Activated T-helper 2 cell treated with anti-CD3 and anti-CD28 coated beads, Interferon-gamma antibody, Interleukin-2, Interleukin-4, amounts not matched to agents 10 μg/mL and 5 μg/mL and 100 μg/mL, durations not matched to agents 14 hours and 24 hours and 36 hours (primary cell): ENCODE results near the gene PEAK1. TPM values are rescaled to one million over a fixed set of nuclear protein-coding genes. Genes with fewer than 3 reads are reported as not detected.

Experiments used
- DNase-seq: peaks from one replicate; pipeline ENCODE4 v3.0.0; 2021; ENCODE audit warnings: low spot score
- H3K27ac Mint-ChIP-seq: one replicate; pipeline ENCODE4 v1.8.0; 2021; ENCODE audit warnings: mixed read lengths
- H3K27me3 Mint-ChIP-seq: one replicate; pipeline ENCODE4 v1.8.0; 2021; ENCODE audit warnings: low read depth, mixed read lengths
- H3K36me3 Mint-ChIP-seq: one replicate; pipeline ENCODE4 v1.8.0; 2021; ENCODE audit warnings: low read depth, mixed read lengths
- H3K4me1 Mint-ChIP-seq: one replicate; pipeline ENCODE4 v1.8.0; 2021; ENCODE audit warnings: low read depth, mixed read lengths
- H3K4me3 Mint-ChIP-seq: one replicate; pipeline ENCODE4 v1.8.0; 2021; ENCODE audit warnings: low read depth, mild to moderate bottlenecking, moderate library complexity, mixed read lengths
- H3K9me3 Mint-ChIP-seq: one replicate; pipeline ENCODE4 v1.8.0; 2021; ENCODE audit warnings: mixed read lengths
- intact Hi-C: fragments of 100-400 bp; cut with micrococcal nuclease; formaldehyde crosslinking; loops from one replicate; pipeline ENCODE4 v1.15.1; 2023
- total RNA-seq: library from RNA; stranded (reverse); gene quantifications from 2 replicates; pipeline ENCODE4 v1.2.3, GENCODE V29; 2022

PEAK1 gene
- total RNA-seq, 1 donor from 2014 or later = 26.0 TPM

DNA sequence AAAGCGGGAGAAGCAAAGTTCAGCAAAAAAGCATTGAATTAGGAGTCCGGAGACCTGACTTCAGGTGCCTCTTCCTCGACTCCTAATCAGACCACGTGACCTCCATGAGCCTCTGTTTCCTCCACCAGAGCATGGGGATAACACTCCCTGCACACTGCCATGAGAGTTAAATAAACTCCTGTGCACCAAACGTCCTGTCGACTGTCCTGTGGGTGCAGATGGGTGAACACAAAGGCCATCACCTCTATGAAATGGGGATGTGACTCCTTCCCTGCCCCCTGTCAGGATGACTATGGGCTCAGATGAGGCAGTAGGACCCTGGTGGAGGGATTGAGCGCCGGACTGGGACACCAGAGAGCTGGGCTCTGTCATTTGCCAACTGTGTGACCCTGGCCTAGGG, 335.5 kb downstream of the PEAK1 start:
- no peaks in the 10 kb centered on the region for H3K9me3 Mint-ChIP-seq
- no peaks in the 10 kb centered on the region for H3K36me3 Mint-ChIP-seq
- H3K27ac Mint-ChIP-seq = no peak overlapping the region
- no peak for DNase-seq
- H3K27me3 Mint-ChIP-seq = no peaks in the 10 kb centered on the region
- intact Hi-C loops = no loop called here
- H3K4me1 Mint-ChIP-seq = peaks cover 19% of the 10 kb centered on the region
- no peak overlapping the region for H3K4me3 Mint-ChIP-seq

- intact Hi-C loops = no loop called here
- Mint-ChIP-seq H3K4me1 (peaks cover 19% of the 10 kb centered on the region), H3K27ac (no peak overlapping the region), H3K9me3 (no peaks in the 10 kb centered on the region), H3K36me3 (no peaks in the 10 kb centered on the region), H3K4me3 (peak overlapping the region; percentile 33), H3K27me3 (no peaks in the 10 kb centered on the region)
- peak; percentile 32 for DNase-seq
Measured at GRCh38 chr15:77083381-77084160, 336.3 kb downstream of the PEAK1 start.

GRCh38 chr15:77081971-77082370, 337.9 kb downstream of the PEAK1 start:
- no peak for DNase-seq
- H3K27ac Mint-ChIP-seq = no peak overlapping the region
- H3K4me3 Mint-ChIP-seq = no peak overlapping the region
- H3K27me3 Mint-ChIP-seq = no peaks in the 10 kb centered on the region
- H3K9me3 Mint-ChIP-seq = no peaks in the 10 kb centered on the region
- no peaks in the 10 kb centered on the region for H3K36me3 Mint-ChIP-seq
- intact Hi-C loops = no loop called here
- peaks cover 19% of the 10 kb centered on the region for H3K4me1 Mint-ChIP-seq

DNA sequence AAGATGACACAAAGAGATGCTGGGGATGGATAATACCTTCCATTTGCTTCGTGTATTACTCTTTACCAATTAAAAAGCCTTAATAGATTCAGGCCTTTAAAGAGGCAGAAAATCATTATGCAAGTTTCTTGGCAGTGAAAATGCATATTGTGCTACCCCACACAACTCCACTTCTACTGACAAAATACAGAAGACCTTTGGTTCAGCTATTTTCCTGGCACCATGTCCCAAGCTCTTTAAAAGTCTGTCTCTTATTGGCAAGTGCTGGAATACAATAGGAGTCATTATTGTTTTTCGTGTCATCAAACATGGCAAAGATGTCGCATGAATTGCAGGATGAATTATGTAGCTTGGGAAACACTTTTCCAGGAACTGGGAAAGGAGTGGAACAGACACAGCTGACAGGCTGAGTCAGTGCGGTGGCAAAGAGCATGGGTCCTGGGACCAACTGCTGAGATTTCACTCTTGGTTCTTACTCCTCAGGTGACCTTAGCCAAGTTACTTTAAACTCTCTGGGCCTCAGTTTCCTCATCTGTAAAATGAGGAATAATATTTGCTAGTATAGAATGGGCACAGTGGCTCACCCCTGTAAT, 343.5 kb downstream of the PEAK1 start:
- intact Hi-C loops = no loop called here
- H3K27ac Mint-ChIP-seq = no peak overlapping the region

DNA sequence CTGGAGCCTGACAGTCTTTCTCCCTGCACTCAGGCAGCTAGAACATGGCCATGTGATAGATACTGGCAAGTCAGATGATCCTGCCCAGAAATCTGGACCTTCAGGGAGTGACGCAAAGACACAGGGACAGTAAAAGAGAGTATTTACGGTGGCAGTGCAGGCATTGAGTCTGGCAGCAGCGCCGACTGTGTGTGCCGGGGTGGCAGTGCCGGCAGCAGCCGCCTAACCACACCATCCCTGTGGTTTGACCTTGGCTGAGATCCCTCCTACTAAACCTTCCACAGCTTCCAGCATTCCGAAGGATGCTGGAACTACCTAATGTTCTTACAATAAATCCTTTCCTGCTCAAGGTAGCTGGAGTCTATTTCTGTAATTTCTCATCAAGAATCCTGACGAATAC, 344.4 kb downstream of the PEAK1 start:
- peaks cover 10% of the 10 kb centered on the region for H3K27me3 Mint-ChIP-seq
- no peaks in the 10 kb centered on the region for H3K9me3 Mint-ChIP-seq
- intact Hi-C loops = no loop called here
- H3K36me3 Mint-ChIP-seq = no peaks in the 10 kb centered on the region
- no peak for DNase-seq
- no peak overlapping the region for H3K27ac Mint-ChIP-seq
- peaks cover 4% of the 10 kb centered on the region for H3K4me1 Mint-ChIP-seq
- no peak overlapping the region for H3K4me3 Mint-ChIP-seq

More for the DNA sequence above, 343.5 kb downstream of the PEAK1 start:
- Mint-ChIP-seq H3K4me1 (peaks cover 1% of the 10 kb centered on the region), H3K27me3 (peaks cover 10% of the 10 kb centered on the region), H3K36me3 (no peaks in the 10 kb centered on the region), H3K4me3 (no peak overlapping the region), H3K9me3 (no peaks in the 10 kb centered on the region)
- DNase-seq = no peak

GRCh38 chr15:77074350-77074749, 345.6 kb downstream of the PEAK1 start:
- peaks cover 6% of the 10 kb centered on the region for H3K36me3 Mint-ChIP-seq
- peaks cover 10% of the 10 kb centered on the region for H3K4me1 Mint-ChIP-seq
- H3K9me3 Mint-ChIP-seq = no peaks in the 10 kb centered on the region
- DNase-seq = no peak
- intact Hi-C loops = no loop called here
- H3K4me3 Mint-ChIP-seq = no peak overlapping the region
- no peak overlapping the region for H3K27ac Mint-ChIP-seq
- peaks cover 15% of the 10 kb centered on the region for H3K27me3 Mint-ChIP-seq

DNA sequence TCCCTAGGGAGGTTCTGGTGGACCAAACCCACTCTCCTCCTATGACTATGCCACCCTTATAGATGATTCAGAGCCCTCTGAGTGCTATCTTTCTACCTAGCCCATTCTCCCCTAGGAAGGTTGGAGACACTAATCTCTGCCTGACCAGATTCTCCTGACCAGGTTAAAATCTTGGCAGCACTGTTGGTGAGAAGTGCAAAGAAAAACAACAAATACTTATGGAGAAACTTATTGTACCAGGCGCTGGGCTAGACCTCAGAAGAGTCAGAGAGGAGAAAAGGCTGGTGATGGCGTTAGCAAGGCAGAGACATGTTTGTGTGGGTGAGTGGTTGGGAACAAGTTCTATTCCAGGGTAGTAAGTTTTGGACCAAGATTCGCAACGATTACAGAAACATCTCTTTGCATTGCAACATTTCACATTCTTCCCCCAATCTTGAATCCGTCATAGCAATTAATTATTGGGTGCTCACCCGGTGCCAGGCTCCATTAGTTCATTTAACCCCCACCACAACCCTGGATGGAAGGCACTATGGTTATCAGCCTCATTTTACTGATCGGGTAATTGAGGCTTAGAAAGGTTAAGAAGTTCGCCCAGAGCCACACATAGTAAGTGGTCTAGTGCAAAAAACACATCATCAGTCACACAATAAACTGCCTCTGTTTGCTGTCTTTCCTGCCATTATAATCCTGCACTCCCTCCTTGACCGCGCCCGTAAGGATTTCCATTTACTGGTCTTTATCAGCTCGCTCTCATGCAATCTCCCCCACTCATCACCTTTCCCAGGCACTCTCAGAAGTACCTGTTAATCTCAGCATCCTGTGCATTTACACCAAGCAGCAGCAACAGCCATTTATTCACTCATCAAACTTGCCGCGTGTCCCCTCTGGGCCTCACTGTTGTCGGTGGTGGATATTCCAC, 348.3 kb downstream of the PEAK1 start:
- peak overlapping the region; percentile 16 for H3K27ac Mint-ChIP-seq
- H3K9me3 Mint-ChIP-seq = no peaks in the 10 kb centered on the region
- no peak for DNase-seq
- intact Hi-C loops = no loop called here
- peaks cover 22% of the 10 kb centered on the region for H3K4me1 Mint-ChIP-seq
- peaks cover 17% of the 10 kb centered on the region for H3K27me3 Mint-ChIP-seq
- H3K4me3 Mint-ChIP-seq = peak overlapping the region; percentile 75
- H3K36me3 Mint-ChIP-seq = peaks cover 6% of the 10 kb centered on the region

GRCh38 chr15:77070495-77071304, 349.2 kb downstream of the PEAK1 start, which contains the start of gene TSPAN3:
Gene TSPAN3, minus strand, starts transcription at chr15:77071109. Its CDS starts 155 bp downstream, at chr15:77070954.
- H3K9me3 Mint-ChIP-seq = no peaks in the 10 kb centered on the region
- peak within 1 kb of the TSS; percentile 85 for H3K4me3 Mint-ChIP-seq
- peak within 1 kb of the TSS; percentile 16 for H3K27ac Mint-ChIP-seq
- H3K36me3 Mint-ChIP-seq = peaks cover 6% of the 10 kb centered on the region
- intact Hi-C loops = no loop called here
- H3K27me3 Mint-ChIP-seq = peaks cover 16% of the 10 kb centered on the region
- peak; percentile 87 for DNase-seq
- peaks cover 22% of the 10 kb centered on the region for H3K4me1 Mint-ChIP-seq

GRCh38 chr15:77070180-77070494, 349.8 kb downstream of the PEAK1 start:
- no peaks in the 10 kb centered on the region for H3K9me3 Mint-ChIP-seq
- H3K27ac Mint-ChIP-seq = no peak overlapping the region
- H3K27me3 Mint-ChIP-seq = peaks cover 11% of the 10 kb centered on the region
- H3K36me3 Mint-ChIP-seq = peaks cover 6% of the 10 kb centered on the region
- DNase-seq = no peak
- intact Hi-C loops = no loop called here
- peaks cover 22% of the 10 kb centered on the region for H3K4me1 Mint-ChIP-seq
- peak overlapping the region; percentile 85 for H3K4me3 Mint-ChIP-seq

DNA sequence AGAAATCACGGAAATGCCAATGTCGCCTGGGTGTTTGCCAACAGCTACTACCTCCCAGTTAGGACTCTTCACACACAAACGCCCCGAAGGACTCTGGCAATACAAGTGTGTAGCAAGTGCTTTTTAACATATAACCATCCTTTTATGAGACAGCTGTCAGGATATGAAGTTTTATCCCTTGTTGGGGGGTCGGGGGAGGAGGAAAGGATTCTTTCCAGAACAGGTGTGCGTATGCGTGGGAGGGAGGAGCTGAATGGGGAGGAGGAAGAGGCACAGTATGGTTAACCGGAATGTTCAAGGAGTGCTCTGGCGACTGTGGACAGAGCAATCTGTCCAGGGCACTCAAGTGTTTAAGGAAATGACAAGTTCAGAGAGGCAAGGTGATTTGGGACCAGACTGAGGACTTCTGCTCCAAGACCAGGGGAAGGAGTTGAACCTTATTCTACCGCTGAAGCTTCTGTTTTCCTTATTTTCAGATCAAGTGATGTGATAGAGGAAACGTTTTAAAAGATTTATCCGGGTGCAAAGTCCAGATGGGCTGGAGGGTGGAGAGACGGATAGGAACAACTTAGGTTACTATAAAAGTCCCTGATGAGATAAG, 350.3 kb downstream of the PEAK1 start:
- peaks cover 23% of the 10 kb centered on the region for H3K4me1 Mint-ChIP-seq
- no peak for DNase-seq
- H3K36me3 Mint-ChIP-seq = peaks cover 6% of the 10 kb centered on the region
- no peaks in the 10 kb centered on the region for H3K9me3 Mint-ChIP-seq
- H3K4me3 Mint-ChIP-seq = peak overlapping the region; percentile 85
- H3K27me3 Mint-ChIP-seq = peaks cover 11% of the 10 kb centered on the region
- H3K27ac Mint-ChIP-seq = peak overlapping the region; percentile 56
- intact Hi-C loops = no loop called here

- Mint-ChIP-seq H3K27ac (no peak overlapping the region), H3K4me1 (peaks cover 26% of the 10 kb centered on the region), H3K4me3 (no peak overlapping the region), H3K36me3 (peaks cover 6% of the 10 kb centered on the region), H3K27me3 (peaks cover 9% of the 10 kb centered on the region), H3K9me3 (no peaks in the 10 kb centered on the region)
- intact Hi-C loops = no loop called here
- no peak for DNase-seq
Measured at GRCh38 chr15:77068633-77069032, 351.3 kb downstream of the PEAK1 start.
